ENCODE data around the gene WWOX.
"Not testable (repeated sequence)": the region's sequence is repeated elsewhere in the genome, so short reads cannot be mapped to it uniquely, and the experiment has no call there.

Gene WWOX

DNA sequence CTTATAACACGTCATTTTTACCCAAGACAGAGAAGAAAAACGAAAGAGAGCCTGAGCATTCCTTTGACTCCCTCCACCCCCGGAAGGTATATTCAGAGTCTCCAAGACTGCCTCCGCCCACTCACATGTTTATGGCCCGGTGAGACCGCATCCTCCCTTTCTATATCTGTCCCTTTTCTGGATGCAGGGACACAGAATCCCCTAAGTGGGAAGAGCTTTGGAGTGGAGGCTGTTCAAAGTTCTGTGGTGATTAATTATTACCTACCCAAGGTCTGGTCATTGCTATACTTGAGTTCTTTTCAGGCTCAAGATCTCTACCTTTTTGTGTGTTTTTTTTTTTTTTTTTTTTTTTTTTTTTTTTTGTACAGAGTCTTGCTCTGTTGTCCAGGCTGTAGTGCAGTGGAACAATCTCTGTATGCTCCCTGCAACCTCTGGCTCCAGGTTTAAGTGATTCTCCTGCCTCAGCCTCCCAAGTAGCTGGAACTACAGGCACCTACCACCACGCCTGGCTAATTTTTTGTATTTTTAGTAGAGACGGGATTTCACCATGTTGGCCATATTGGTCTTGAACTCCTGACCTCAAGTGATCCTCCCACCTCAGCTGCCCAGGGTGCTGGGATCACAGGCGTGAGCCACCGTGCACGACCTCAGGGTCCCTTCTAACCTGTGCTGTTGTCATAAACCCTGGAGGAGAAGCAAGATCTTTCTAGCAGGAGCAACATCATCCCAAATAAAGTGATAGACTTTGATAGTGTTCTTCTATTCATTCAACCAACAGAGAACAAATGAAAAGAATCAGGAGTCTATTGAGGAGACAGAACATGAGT lies 407.1 kb downstream of the WWOX start:
- DNase-seq: no peak

DNA sequence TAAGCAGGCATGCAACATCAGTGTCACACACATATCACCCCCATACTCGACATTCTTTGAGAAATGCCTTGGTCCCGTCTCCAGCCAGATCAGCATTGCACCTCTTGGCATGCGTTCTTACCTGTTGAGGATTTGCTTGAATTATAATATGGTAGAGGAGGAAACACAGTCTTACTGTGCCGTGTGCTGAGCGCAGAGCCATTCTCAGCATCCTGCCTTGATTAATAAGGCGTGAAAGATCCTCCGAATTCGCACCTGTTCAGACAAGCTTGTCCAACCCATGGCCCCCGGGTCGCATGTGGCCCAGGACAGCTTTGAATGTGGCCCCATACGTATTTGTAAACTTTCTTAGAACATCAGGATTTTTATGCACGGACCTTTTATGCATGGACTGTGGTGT lies 408.1 kb downstream of the WWOX start:
- no peak for DNase-seq

GRCh38 chr16:78509965-78510364 lies 410.5 kb downstream of the WWOX start:
- no peak for DNase-seq

GRCh38 chr16:78510496-78510895 lies 411.0 kb downstream of the WWOX start:
- DNase-seq: no peak

DNA sequence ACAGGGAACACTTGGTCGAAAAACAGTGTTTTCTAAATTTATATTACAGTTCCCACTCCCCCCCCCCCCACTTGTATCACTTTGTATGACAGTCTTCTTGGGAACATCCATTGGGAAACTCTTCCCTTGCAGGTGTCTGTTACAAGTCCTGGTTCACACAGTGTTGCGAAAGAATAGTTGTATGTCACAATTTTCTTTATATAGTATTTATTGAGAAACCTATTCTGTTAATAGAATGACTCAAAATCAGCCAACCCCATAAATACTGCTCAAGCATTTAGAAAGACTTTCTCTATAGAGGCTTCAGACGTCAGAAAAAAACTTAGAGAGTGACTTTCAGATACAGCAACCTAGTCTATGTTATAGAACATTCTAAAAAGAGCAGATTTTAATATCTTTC lies 414.4 kb downstream of the WWOX start:
- no peak for DNase-seq

DNA sequence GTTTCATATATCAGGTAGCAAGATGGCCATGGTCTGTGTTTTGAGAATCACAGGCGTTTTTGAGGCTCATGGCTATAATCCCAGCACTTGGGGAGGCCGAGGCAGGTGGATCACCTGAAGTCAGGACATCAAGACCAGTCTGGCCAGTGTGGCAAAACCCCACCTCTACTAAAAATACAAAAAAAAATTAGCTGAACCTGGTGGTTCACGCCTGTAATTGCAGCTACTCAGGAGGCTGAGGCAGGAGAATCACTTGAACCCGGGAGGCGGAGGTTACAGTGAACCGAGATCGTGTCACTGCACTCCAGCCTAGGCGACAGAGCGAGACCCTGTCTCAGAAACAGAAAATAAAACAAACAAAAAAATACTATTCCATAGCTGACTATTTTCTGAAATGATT lies 415.4 kb downstream of the WWOX start:
- DNase-seq: not testable (repeated sequence)

GRCh38 chr16:78515421-78515820 lies 416.0 kb downstream of the WWOX start:
- no peak for DNase-seq

- no peak for DNase-seq
These were observed 416.7 kb downstream of the WWOX start for GRCh38 chr16:78516006-78516736.

GRCh38 chr16:78519896-78520295 lies 420.4 kb downstream of the WWOX start:
- DNase-seq: no peak

- DNase-seq: no peak
These were observed 421.0 kb downstream of the WWOX start for GRCh38 chr16:78520470-78520869.

- no peak for DNase-seq
These were observed 422.9 kb downstream of the WWOX start for GRCh38 chr16:78522327-78522726.

- DNase-seq: no peak
These were observed 423.9 kb downstream of the WWOX start for GRCh38 chr16:78523212-78523985.

DNA sequence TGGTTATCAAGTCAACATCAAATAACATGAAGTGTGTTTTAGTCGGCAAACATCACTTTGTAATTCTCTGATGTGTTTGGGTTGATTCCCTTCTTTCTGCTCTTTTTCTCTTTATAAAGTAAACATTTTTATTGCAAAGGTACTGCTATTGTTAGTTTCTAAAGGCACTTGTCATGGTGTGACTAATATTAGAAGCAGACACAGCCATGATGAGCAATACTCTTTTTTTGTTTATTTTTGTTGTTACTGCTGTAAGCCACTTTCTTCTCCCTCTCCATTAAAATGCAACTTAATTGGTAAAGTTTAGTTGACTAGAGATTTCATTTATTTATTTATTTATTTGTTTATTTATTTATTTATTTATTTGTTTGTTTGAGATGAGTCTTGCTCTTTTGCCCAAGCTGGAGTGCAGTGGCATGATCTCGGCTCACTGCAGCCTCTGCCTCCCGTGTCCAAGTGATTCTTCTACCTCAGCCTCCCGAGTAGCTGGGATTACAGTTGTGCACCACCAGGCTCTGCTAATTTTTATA lies 424.7 kb downstream of the WWOX start:
- no peak for DNase-seq

GRCh38 chr16:78528265-78528664 lies 428.8 kb downstream of the WWOX start:
- DNase-seq: no peak

DNA sequence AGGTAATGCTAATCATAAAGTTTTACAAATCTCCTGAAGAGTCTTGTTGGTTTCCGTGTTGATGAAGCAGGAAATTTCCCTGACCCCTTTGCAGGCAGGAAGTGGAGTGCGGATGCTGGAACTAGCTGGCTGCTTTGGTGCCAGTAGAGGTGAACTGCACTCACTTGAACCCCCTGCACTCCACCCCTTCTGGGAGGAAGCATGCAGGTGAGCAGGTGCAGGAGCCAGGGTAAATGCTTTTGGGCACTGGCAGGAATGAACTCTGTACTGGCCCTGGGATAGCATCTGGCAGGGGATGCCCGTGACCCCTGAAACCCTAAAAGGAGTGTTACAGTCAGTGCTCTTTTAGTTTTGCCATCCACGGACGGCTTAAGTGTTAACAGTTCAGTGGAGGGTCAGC lies 430.4 kb downstream of the WWOX start:
- no peak for DNase-seq

- DNase-seq: no peak
These were observed 430.8 kb downstream of the WWOX start for GRCh38 chr16:78530283-78530682.

DNA sequence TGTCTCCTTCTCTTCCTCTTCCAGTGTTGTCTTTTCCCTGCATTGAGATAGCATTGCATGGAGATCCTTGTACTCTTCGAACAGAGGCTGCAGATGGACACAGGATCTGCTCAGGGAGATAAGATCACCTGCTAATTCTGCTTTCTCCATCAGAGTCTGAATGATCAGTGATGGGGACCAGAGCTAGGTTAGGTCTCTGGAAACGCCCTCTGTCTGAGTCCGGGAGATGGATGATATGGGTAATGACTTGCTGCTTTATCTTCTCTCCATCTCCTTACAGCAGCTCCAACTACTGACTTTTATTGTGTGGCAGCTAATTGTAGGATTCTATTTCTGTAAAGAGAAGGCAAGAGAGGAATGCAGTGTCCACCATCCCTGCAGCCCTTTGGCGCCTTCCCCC lies 435.6 kb downstream of the WWOX start:
- DNase-seq: no peak

DNA sequence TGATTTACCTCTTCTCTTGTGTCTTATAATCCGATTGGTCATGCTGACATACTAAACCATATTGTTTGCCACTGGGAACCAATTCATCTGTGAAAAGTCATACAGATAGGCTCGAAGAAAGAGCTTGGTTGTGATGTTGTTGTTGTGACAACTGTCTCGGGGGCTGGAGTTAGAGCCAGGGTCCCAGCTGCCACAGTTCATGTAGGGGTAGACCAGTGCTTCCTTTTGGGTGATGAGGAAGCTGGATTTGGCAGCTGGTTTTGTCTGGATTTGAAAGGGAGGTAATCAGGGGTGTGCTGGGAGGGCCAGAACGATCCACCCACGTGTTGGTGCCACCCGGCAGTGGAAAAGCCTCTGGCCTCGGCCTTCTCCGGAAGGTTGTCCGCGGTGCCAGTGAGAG lies 438.1 kb downstream of the WWOX start:
- no peak for DNase-seq

GRCh38 chr16:78538292-78538691 lies 438.8 kb downstream of the WWOX start:
- DNase-seq: no peak

- no peak for DNase-seq
These were observed 439.5 kb downstream of the WWOX start for GRCh38 chr16:78538919-78539318.

DNA sequence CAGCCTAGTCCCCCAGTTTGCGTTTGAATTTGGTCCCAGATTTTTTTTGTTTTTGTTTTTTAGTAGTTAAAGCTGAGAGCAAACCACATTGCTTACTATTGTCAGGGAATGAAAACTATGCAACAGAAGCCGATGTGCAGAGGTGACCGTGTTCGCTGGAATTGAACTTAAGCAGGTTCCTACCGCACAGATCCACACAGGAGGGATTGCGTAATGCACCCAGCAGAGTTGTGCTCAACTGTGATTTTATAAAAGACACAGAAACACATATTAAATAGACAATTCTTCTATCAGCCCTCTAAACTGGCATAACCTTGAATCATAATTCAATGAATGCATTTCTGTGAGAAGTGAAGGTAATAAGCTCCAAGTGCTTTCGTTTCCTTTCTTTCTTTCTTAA lies 443.0 kb downstream of the WWOX start:
- no peak for DNase-seq

DNA sequence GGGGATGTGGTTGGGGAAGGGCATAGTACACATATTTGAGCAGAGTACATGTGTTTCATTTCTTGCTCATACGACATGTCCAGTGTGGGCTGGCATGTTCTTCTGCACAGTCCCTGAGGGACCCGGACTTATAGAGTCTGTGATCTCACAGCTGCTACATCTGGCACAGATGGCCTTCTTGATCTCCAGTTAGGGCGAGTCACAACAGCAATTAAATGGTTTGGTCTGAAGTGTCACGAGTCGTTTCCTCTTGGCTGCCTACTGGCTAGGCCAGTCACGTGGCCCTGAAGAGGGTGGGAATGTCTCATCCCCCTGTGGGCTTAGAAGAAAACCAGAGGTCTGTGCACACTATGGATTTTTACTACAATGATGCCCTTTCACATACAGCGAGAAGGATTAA lies 443.6 kb downstream of the WWOX start:
- no peak for DNase-seq

DNA sequence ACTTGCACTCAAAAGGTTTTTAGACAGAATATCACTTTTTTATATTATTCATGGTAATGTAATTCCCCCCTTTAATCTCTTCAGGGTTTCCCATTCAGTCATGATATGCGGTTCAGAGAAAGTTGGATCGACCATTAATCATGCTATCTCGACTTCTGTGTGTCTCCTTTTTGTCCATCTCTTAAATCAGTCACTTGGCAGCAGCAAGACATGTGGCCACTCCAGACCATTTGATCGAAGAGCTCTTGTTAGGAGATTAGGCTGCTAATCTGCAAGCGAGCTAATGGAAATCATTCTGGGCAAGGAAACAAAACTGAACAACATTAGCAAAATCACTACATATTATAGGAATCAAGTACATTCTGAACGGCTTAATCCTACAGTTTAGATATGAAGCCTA lies 449.9 kb downstream of the WWOX start:
- no peak for DNase-seq

All from stimulated activated CD4-positive, alpha-beta T cell treated with anti-CD3 and anti-CD28 coated beads, Interleukin-4, amount 100 ng/mL, for 24 hours (primary cell).